GM19328 (cell line): Measurements from ENCODE around the gene MCU.

Experiments used
- ATAC-seq: cut with Tn5 transposase; IDR thresholded peaks from one replicate; pipeline ENCODE4 v1.9.1; 2021; ENCODE audit warnings: mild to moderate bottlenecking, moderate library complexity; ENCODE audit not compliant: unreplicated experiment

Gene MCU

GRCh38 chr10:72930276-72930675, 238.3 kb downstream of the MCU start:
- ATAC-seq: no peak

- no peak for ATAC-seq
Measured at GRCh38 chr10:72932259-72933015, 240.5 kb downstream of the MCU start.

GRCh38 chr10:72935361-72935760, 243.4 kb downstream of the MCU start:
- no peak for ATAC-seq
